Ectodermal cell (in vitro differentiated cells): ENCODE results near the gene ADCY3.

Source experiments
- H3K27ac ChIP-seq: 2 replicates; pipeline ENCODE4 v1.7.0; 2013; ENCODE audit warnings: mild to moderate bottlenecking, low read depth, low read length; ENCODE audit not compliant: insufficient read depth, poor library complexity, severe bottlenecking
- H3K27me3 ChIP-seq: 2 replicates; pipeline ENCODE4 v1.7.0; 2013; ENCODE audit warnings: mild to moderate bottlenecking, low read length; ENCODE audit not compliant: insufficient read depth, control insufficient read depth, poor library complexity, severe bottlenecking
- H3K36me3 ChIP-seq: one replicate; pipeline ENCODE4 v1.7.0; 2013; ENCODE audit warnings: low read length; ENCODE audit not compliant: control insufficient read depth, insufficient read depth
- H3K4me1 ChIP-seq: one replicate; pipeline ENCODE4 v1.7.0; 2013; ENCODE audit warnings: low read length; ENCODE audit not compliant: control insufficient read depth, insufficient read depth
- H3K4me3 ChIP-seq: 2 replicates; pipeline ENCODE4 v1.7.0; 2013; ENCODE audit warnings: low read depth, low read length, control low read depth; ENCODE audit not compliant: insufficient read depth
- H3K9me3 ChIP-seq: 2 replicates; pipeline ENCODE4 v1.7.0; 2013; ENCODE audit warnings: mild to moderate bottlenecking, low read length, moderate library complexity; ENCODE audit not compliant: control insufficient read depth
- WGBS, 2 experiments: methylation state at CpG; one replicate each; pipeline ENCODE4 v1.1.7; 2013; ENCODE audit warnings: missing lambda C conversion rate in 2 of 2; 5-methylcytosine and 5-hydroxymethylcytosine counted together

The ADCY3 gene

DNA sequence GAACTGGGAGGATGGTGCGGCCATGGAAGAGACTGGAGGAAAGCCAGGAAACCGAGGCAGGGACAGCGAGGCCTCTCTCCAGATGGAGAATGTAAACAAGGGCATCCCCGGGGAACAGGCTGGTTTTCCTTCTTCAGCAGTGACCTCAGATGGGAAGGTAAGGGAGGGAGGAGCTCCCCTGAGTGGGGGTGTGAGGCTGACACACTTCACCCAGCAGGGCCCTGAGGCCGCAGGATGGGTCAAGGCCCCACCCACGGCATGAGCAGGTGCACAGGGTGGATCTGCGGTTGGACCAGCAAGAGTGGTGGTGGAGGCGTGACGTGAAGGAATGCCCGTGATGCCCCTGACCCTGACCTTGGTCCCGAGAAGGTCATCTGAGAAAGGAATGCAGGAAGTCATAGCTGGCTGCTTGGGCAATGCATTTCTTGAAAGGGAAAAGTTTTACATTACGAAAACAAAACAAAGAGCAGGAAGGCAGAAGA, 48.1 kb downstream of the ADCY3 start:
- Histone ChIP-seq H3K4me3 (no peak overlapping the region), H3K27me3 (no peaks in the 10 kb centered on the region), H3K27ac (no peak overlapping the region), H3K9me3 (no peaks in the 10 kb centered on the region), H3K4me1 (peaks cover 17% of the 10 kb centered on the region), H3K36me3 (peaks cover 3% of the 10 kb centered on the region)
- WGBS, 2 experiments: 93 to 94% methylated on average over 12 of the region's 12 CpGs

DNA sequence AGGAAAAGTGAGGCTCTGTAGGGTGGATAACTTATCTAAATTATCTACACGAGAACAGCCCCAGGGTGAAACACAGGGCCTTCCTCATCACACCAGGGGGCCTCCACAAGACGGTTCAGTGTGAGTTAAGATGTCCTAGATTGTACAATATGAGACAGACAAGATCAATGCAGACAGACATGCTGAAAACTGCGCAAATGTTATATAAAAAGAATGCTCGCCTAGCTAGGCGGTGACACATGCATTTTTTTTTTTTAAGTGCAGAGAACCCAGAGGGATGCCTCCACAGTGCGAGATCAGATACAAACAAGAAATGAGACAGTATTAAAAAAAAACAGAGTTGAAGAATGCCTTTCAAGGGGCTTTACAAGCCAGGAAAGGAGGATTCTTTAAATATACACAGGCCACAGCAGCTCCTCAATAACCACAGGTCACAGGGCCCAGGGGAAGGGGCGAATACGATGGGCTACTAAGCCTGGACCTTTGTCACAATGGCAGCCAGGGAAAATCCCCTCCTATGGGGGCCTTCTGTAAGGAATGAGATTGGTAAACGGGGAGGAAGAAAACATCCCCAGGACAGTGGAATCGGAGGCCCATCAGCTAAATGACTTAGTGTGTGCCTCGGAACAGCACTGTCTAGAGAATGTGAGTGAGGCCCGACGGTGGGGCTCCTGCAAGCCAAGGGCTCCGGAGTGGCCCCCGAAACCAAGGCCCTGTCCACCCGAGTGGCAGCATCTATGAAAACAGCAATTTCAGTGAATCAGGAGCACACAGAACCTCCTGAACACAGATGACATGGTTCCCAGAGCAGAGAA, 48.9 kb downstream of the ADCY3 start:
- Histone ChIP-seq H3K9me3 (no peaks in the 10 kb centered on the region), H3K27ac (peak overlapping the region; percentile 44), H3K27me3 (no peaks in the 10 kb centered on the region), H3K4me1 (peaks cover 17% of the 10 kb centered on the region), H3K36me3 (peaks cover 3% of the 10 kb centered on the region), H3K4me3 (no peak overlapping the region)
- WGBS, 2 experiments: 84% methylated on average over 15 to 16 of the region's 16 CpGs

DNA sequence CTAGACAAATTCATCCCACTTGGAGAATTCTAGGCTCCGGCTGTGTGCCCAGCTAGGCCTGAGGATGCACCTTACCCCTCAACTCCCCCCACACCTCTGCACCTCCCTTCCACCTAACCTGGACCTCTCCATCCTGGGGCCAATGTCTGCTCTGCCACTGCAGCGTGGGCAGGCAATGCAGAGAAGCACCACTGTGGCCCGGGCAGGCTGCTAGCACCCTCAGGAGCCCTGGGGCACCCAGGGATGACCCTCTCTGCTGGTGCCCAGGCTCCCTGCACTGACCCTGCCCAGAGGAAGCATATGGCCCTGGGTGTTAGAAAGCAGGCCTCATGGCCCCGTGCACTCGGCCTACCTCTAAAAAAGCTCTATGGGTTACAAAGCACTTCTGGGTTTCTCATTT, 49.6 kb downstream of the ADCY3 start:
- Histone ChIP-seq H3K27ac (no peak overlapping the region), H3K4me3 (no peak overlapping the region), H3K4me1 (peaks cover 17% of the 10 kb centered on the region), H3K9me3 (no peaks in the 10 kb centered on the region), H3K36me3 (peaks cover 3% of the 10 kb centered on the region), H3K27me3 (no peaks in the 10 kb centered on the region)
- WGBS, 2 experiments: 91 to 94% methylated on average over 5 of the region's 5 CpGs

DNA sequence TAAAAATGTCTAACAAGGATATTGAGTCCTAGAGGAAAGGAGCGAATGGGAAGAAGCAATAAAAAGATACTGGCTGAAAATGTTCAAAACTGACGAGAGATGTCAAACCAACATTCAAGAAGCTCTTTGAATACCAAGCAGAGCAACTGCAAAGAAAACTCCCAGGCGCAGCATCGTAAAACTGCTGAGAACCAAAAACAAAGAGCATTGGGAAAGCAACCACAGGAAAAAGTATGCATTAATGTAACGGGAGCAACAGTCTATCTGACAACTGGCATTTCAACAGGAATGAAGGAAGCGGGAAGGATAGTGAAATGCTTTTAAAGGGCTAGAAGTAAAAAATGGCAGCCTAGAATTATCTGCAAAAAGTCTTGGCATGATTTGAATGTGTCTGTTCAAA, 53.1 kb downstream of the ADCY3 start:
- Histone ChIP-seq H3K4me1 (peaks cover 7% of the 10 kb centered on the region), H3K27ac (no peak overlapping the region), H3K4me3 (no peak overlapping the region), H3K36me3 (peaks cover 3% of the 10 kb centered on the region), H3K9me3 (no peaks in the 10 kb centered on the region), H3K27me3 (no peaks in the 10 kb centered on the region)
- WGBS, 2 experiments: 88 to 93% methylated on average over 6 of the region's 6 CpGs

DNA sequence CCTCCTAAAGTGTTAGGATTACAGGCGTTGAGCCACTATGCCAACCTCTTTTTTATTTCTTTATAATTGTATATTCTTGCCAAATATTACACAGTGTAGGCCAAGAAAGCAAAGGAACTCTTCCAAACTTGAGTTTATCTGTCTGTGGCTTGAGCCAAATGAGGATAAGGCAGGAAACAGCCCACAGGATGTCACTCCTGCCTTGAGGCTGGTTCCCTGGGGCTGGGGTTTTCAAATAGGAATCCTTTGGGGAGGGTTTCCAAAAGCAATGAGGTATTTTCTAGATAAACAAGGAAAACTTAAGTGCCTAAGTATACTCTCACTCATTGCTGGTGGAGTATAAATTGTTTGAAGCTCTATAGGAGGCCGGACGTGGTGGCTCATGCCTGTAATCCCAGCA, 56.4 kb downstream of the ADCY3 start:
- Histone ChIP-seq H3K4me3 (no peak overlapping the region), H3K4me1 (no peaks in the 10 kb centered on the region), H3K9me3 (no peaks in the 10 kb centered on the region), H3K27ac (no peak overlapping the region), H3K36me3 (peaks cover 3% of the 10 kb centered on the region), H3K27me3 (no peaks in the 10 kb centered on the region)
- WGBS, 2 experiments: 87 to 100% methylated on average over 3 of the region's 3 CpGs

DNA sequence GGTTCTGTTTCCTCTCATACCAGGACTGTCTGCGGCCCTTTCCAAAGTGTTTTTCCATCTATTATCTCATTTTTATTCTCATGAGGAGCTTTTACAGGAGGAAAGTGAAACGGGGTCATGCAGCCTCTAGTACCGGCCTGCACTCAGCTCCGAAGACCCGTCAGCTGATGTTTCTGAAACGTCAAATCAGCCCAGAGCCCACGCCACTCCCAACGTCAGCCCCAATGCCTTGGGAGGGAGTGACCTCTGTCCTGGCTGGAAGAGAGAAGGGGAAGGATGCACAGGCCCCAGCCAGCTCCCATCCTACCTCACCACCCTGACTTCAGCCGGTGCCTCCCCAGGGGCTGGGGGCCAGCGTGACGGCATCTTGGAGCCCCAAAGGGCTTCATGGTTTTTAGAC, 58.5 kb downstream of the ADCY3 start:
- Histone ChIP-seq H3K27me3 (no peaks in the 10 kb centered on the region), H3K36me3 (no peaks in the 10 kb centered on the region), H3K4me1 (no peaks in the 10 kb centered on the region), H3K27ac (no peak overlapping the region), H3K9me3 (no peaks in the 10 kb centered on the region), H3K4me3 (no peak overlapping the region)
- 91 to 93% methylated on average over 11 of the region's 11 CpGs for WGBS, 2 experiments

DNA sequence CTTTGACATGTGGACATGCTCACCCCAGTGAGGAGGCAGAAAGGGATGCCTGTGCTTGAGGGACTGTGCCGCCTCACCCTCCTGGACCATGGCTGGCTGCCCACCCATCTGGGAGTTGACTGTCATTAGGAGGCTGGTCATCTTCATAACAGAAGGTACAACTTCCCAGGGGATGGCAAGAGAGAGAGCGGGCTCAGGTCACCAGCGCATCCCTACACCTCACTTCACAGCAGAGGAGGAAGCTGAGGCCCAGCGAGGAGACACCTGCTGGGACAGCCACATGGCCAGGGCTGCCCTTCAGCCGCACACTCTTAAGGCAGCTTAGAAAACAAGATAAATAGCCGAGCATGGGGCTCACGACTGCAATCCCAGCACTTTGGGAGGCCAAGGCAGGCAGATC, 59.4 kb downstream of the ADCY3 start:
- Histone ChIP-seq H3K27ac (no peak overlapping the region), H3K27me3 (no peaks in the 10 kb centered on the region), H3K4me3 (no peak overlapping the region), H3K9me3 (no peaks in the 10 kb centered on the region), H3K36me3 (no peaks in the 10 kb centered on the region), H3K4me1 (no peaks in the 10 kb centered on the region)
- WGBS, 2 experiments: 90 to 93% methylated on average over 7 of the region's 7 CpGs

DNA sequence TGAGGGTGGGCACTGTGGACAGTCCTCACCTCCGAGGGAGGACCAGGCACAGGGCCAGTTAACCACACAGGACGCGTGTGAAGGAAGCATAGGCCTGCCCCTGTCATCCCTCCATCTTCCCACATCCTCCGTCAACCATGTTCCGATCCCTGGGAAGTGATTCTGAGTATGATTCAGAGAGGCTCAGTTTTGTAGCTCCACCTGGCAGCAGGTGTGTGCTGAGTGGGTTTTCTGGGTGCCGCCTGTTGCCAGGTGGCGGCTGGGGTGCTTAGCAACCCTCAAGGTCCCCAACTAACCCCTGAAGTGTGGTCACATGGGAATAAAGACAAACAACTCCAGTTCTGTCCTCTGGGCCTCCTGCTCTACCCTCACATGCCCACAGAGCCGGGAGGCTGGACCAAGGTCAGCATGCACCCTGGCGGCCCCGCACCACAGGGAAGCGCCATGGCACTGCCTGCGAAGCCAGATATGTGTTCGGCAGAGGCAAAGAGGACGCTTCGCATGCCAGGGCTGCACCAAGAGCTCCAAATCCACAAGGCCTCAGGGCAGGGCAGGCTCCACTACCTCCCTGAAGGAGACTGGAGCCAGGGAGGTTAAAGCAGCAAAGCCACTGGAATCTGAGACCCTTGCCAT, 60.0 kb downstream of the ADCY3 start:
- no peaks in the 10 kb centered on the region for H3K4me1 ChIP-seq
- WGBS, 2 experiments: 93 to 97% methylated on average over 15 of the region's 15 CpGs
- no peak overlapping the region for H3K4me3 ChIP-seq
- no peaks in the 10 kb centered on the region for H3K36me3 ChIP-seq
- H3K27me3 ChIP-seq: no peaks in the 10 kb centered on the region
- no peak overlapping the region for H3K27ac ChIP-seq
- H3K9me3 ChIP-seq: no peaks in the 10 kb centered on the region

DNA sequence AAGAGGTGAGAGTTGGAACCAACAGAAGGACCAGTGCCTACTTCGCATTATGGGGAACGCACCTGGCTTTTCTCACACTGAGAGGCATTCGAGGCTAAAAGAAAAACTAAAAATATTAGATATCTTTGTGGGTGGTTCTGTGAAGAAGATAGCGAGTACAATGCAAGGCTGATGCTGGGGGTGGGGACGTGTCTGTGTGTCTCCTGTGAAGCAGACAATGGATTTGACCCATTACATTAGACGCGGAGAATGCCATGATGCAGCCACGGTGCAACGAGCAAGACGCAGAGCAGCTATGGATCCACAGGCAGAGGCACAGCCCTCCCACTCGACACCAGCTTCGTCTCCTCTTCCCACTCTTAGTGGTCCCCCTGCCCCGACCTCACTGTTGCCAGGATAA, 61.0 kb downstream of the ADCY3 start:
- Histone ChIP-seq H3K27ac (no peak overlapping the region), H3K36me3 (no peaks in the 10 kb centered on the region), H3K4me1 (no peaks in the 10 kb centered on the region), H3K27me3 (no peaks in the 10 kb centered on the region), H3K9me3 (no peaks in the 10 kb centered on the region), H3K4me3 (no peak overlapping the region)
- WGBS, 2 experiments: 94 to 96% methylated on average over 13 of the region's 13 CpGs

DNA sequence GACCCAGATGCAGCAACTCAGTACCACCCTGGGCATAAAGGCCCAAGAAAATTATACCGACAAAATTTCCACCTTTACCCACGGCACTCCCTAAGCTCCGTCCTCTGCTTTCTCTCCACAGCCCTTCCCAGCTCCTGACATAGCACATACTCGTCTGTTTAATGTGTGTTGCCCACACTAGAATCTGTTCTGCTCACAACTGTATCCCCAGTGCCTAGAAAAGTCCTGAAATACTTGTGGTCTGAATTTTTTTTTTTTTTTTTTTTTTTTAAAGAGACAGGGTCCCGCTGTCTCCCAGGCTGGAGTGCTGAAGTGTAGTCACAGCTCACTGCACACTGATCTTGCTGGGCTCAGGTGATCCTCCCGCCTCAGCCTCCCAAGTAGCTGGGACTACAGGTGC, 62.3 kb downstream of the ADCY3 start:
- no peak overlapping the region for H3K4me3 ChIP-seq
- H3K27me3 ChIP-seq: no peaks in the 10 kb centered on the region
- 92 to 93% methylated on average over 6 of the region's 6 CpGs for WGBS, 2 experiments
- H3K4me1 ChIP-seq: no peaks in the 10 kb centered on the region
- H3K27ac ChIP-seq: no peak overlapping the region
- no peaks in the 10 kb centered on the region for H3K36me3 ChIP-seq
- no peaks in the 10 kb centered on the region for H3K9me3 ChIP-seq
